HUDEP-2 (cell line): ENCODE results near the gene PLEKHM2.

Source experiments
- DNase-seq, 76 experiments: peaks; one replicate each; lab custom pipeline; 2025; ENCODE audit not compliant: unreplicated experiment in 76 of 76; lab: John Stamatoyannopoulos, UW

Gene PLEKHM2

DNA sequence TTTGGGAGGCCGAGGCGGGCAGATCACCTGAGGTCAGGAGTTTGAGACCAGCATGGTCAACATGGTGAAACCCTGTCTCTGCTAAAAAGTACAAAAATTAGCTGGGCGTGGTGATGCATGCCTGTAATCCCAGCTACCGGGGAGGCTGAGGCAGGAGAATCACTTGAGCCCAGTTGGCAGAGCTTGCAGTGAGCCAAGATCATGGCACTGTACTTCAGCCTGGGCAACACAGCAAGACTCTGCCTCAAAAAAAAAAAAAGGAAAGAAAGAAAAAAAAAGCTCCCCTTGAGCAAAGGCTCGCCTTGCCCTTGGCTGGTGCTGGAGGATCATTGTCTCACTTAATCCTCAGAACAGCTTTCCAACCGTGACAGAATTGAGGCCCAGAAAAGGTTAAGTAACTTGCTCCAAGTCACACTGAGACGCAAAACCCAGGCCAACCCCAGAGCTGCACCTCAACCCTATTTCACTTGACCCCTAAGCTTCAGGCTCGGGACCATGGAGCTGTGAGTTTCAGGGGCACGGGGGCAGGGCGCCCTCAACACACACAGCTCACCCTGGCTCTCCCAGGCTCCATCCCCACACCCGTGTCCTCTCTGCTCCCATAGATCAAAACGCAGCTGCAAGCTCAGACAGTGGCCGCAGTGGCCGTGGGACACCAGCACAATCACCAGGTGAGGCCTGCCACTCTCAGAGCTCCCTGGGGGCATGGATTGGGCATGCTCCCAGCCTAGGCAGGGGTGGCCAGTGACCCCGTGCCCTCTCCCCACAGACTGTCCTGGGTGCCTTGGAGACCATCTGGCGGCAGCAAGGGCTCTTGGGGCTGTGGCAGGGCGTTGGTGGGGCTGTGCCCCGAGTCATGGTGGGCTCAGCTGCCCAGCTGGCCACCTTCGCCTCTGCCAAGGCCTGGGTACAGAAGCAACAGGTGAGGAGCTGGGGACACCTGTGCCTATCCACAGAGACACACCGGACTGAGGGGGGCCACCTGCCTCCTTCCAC is 53.5 kb downstream of the PLEKHM2 start:
- no peak for DNase-seq

DNA sequence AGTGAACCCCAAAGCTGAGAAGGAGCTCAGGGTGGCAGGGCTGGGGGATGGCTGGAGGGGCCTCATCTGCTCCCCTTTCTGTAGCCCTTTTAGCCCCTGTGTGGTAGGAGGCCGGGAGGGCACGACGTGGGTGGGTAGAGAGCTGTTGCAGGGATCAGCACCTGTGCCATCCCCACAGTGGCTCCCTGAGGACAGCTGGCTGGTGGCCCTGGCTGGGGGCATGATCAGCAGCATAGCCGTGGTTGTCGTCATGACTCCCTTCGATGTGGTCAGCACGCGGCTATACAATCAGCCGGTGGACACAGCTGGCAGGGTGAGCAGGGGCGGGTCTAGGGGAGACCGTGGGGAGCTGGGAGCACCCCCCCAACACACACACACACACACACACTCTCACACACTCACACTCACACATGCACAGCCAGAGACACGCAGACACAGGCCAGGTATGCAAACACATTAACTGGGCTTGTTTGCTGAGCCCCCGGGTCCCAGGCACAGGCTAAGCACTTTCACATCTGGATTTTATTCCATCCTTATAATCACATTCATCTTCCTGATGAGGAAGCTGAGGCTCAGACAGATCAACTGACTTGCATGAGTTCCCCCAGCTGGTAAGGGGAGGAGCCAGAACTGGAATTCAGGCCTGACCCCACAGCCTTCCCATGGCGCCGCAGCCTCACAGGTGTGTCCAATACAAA is 54.4 kb downstream of the PLEKHM2 start:
- DNase-seq: no peak

DNA sequence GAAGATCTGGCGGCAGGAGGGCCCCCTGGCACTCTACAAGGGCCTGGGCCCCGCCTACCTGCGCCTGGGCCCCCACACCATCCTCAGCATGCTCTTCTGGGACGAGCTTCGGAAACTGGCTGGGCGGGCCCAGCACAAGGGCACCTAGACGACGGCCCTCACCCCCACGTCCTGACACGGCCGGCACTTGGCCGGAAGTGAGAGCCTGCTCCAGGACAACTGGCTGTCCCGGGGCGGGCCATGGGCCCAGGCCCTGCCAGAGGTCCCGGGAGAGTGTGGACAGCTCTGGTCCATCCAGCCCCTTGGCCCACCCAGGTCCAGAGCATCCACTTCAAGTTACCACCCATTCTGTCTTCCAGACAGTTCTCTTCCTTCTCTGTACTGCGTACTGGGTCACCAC is 55.1 kb downstream of the PLEKHM2 start:
- DNase-seq: no peak

DNA sequence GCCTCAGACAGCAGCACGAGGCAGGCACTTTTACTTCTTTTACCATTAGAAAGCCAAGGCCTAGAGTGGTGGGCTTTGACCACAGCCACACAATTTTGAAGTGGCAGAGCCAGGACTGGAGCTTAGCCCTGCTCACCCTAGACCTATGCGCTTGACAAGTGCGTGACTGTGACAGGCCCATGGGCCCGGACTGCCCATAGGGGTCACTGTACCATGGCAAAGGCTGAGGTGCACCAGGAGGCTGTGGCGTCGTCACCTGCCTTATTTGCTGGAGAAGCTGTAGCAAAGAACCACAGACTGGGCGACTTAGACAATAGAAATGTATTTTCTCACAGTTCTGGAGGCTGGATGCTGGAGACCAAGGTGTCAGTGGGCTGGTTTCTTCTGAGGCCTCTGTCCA is 55.6 kb downstream of the PLEKHM2 start:
- no peak for DNase-seq

DNA sequence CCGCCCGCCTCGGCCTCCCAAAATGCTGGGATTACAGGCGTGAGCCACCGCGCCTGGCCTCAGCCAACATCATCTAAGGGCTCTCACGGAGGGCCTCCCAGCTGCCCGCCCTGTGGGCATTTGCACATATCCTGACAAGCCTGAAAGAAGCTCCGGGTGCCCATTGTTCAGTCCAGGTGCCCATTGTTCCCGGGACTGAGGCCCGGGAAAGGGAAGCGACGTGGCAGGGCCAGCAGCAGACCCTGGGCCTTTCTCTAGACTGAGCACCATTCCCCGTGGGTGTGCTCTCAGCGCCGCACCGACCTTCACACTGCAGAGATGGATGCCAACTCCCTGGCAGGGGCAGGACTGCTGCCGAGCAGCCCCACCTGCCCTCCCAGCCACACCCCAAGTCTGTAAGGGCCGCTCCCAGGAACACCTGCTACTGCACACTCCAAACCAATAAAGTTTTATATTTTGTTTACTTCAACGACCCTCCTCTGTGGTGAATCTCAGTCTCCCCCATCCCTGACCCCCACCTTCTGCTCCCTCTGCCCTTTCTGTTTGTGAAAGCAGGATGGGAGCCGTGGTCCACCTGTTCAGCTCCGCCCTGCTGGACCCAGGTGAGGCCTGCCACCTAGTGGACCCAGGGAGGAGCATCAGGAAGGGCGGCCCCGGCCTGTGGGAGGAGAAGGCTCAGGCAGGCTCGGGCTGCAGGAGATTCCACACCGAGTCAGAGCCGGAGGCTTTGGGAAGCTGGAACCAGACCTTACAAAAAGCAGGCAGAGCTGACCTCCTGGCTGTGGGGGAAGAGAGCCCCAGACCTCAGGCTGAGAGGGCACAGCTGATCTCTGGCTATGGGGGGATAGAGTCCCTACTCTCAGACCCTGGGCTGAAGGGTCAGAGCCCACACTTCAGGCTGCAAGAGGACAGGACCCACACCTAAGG is 57.1 kb downstream of the PLEKHM2 start:
- peak in 58 of 76 experiments; percentile 4 to 68 (median 44) for DNase-seq

DNA sequence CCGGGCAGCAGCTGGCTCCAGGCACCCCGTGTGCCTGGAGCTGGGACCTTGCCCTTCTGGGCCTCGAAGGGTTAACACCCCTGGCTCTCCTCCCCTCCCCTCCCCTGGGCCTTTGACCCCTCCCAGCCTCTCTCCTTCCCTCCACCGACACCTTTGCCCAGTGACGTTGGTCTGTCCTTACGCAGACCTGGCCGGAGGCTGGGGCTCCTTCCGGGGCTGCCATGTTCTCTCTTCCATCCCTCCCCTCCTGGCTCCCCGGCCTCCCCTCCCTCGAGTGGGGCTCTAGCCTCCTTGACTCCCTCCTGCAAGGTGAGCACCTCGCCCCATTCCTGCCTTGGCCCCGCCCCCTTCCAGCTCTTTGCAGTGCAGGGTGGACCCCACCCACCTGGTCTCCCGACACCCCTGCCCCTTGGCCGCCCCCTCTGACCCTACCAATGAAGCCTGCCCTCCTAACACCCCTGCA is 58.2 kb downstream of the PLEKHM2 start, which contains the start of gene TMEM82:
TMEM82 (plus strand) TSS at position 161 of the 463 bp plus-strand sequence; CDS start at position 222, 61 bp downstream.
- no peak for DNase-seq

DNA sequence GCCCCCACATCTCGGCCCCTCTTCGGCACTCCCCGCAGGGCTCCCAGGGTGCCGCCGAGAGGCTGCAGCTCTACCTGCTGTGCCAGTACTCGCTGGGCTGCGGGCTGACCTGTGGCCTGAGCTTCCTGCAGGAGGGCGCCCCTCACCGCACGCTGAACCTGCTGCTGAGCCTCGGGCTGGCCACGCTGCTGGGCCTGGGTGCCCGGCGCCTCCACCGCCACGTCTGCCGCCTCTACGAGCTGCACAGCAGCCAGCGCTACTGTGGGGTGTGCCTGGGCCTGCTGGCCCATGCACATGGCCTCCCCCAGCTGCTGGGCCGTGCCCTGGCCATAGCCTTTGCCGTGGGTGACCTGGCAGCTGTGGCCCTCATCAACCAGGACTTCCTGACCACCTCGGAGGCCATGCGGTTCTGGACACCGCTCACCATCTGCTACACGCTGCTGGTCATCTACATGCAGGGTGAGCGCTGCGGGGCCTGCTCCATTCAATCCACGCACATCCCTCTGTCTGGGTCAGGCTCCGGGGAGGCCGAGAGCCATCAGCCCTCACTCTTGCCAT is 60.1 kb downstream of the PLEKHM2 start:
- DNase-seq: no peak

DNA sequence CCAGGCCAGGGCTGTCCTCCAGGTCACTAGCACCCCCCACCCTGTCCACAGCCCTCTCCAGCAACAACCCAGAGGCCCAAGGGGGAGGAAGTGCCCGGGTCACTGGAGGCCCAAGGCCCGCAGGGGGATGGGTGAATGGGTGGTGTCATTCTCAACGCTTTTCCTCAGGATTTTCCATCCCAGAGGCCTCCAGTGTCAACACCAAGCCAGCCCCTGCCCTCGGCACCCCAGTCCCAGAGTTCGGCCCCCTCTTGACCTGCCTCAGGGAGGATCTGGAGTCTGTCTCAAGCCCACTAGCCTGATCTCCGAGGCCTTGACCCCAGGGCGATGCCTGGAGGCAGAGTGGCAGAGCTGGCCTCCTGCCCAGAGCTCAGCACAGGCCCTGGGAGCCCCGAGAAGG is 63.3 kb downstream of the PLEKHM2 start:
- DNase-seq: no peak

DNA sequence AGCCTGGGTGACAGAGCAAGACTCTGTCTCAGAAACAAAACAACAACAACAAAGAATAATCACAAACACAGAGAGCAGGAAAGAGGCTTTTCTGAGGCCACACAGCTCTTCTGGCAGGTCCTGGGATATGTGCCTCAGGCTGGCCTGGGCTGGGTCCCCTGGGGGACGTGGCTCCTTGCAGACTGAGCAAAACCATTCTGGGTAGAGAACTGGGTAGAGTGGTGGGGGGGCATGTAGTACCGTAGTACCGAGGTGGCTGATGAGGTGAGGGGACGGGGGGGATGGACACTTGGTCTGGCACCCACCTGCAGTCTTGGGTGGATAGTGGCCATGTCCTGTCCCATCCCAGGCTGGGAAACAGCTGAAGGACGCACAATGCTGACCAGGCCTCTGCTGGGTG is 64.1 kb downstream of the PLEKHM2 start:
- DNase-seq: no peak

DNA sequence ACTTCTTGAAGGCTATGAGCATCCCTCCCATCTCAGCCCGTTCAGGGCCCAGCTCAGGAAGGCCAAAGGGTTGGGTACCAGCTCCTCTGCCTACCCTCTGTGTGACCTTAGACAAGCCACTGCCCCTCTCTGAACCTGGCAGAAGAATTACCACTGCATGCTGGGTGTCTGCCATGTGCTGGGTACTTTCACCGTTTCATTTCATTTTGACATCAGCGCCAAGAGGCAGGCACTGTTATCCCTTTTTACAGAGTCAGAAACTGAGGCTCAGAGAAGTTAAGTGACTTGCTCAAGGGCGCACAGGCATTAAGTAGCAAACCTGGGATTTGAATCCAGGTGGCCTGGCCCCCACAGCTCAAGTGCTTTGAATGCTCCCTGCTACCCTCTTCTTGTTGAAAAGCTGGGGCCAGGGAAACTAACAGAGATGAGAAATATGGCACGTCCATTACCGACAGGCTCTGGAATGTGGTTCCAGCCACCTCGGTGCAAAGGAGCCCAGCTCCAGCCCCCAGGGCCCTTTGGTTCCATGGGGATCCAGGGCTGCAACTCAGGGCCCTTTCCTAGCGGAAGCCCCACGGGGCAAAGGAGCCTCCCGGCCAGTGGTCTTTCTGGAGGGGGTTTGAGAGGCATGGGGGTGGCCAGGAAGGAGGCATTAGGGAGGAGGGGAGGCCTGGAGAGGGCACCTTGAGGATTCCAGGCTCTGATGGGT is 64.7 kb downstream of the PLEKHM2 start:
- no peak for DNase-seq

DNA sequence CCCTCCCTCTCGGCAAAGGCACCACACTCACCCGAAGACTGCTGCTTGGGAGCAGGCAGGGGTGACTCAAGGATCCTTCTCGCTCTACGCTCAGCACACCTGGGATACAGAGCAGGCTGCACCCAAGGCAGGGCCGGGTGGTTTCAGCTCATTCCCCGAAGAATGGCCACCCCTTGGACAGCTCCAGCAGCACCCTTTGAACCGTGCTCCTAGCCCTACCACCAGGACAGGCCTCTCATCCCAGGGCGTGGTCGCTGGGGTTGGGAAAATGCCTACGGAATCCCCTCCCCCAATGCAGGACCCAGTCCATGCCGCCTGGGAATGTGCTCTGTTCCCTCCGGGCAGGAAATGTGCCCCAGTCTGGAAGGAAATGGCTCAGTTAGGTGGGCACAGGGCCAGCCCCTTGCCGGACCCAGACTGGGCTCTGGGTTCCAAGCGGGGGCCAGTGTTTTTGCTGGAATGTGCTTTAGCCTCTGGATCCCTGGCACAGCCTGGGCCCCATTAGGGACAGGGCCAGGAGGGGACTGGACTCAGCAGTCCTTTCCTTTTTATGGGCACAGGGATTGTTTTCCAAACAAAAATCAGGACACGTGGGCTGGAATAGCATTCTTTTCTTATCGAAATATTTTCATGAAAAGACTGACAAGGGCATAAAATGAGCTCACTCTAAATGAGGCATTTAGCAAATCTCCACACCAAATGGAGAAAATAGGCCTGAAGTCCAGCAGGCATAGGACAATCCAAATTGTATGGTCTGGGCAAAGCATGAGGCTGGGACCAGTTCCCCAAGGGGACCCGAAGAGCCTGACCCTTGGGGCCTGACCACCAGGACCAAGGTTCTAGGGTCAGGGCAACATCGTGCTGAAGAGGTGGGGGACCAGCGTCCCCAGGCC is 65.5 kb downstream of the PLEKHM2 start:
- DNase-seq: no peak

DNA sequence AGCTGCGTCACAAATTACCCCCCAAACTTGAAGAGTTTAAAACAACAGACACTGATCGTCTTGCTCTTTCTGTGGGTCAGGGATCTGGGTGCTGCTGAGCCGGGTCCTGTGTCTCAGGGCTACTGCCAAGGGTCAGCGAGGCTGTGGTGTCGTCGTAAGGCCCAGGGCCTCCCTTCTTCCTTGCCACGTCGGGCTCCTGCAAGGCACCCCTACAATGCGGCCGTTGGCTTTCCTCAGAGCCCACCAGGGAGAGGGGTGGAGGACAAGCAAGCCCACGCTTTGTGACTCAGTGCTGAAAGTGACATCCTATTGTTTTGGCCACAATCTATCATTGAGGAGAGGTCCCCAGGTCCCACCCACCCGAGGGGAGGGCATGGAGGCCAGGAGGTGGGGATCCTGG is 66.8 kb downstream of the PLEKHM2 start:
- no peak for DNase-seq

DNA sequence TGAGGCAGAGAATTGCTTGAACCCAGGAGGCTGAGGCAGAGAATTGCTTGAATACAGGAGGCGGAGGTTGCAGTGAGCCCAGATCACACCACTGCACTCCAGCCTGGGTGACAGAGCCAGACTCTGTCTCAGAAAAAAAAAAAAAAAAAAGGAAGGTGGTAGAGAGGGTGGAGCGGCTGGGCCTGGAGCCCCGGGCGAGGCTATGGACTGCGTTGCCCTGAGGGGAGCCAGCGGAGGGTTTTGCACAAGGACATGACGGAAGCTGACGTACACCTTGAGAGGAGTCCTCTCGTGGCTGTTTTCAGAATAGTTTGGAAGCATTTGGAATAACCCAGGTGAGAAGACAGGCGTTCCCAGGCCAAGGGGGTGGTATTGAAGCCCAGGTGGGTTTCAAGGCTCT is 67.6 kb downstream of the PLEKHM2 start:
- DNase-seq: no peak

DNA sequence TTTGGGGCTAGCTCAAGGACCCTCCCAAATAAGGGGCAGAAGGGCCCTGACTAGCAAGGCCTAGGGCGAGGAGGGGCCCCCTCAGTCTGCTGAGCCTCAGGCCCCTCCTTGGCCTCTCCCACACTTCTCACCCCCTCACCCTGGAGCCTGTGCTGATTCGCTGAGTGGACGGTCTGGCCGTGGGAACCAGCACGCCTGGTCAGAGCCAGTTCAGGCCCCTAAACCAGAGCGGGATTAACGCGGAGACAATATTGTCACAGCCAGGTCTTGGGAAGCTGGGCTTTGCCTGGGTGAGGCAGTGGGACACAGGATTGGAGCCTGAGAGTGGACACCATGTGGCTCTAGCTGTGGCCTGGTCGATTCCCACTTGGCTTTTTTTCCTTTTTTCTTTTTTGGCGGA is 69.7 kb downstream of the PLEKHM2 start:
- DNase-seq: no peak

DNA sequence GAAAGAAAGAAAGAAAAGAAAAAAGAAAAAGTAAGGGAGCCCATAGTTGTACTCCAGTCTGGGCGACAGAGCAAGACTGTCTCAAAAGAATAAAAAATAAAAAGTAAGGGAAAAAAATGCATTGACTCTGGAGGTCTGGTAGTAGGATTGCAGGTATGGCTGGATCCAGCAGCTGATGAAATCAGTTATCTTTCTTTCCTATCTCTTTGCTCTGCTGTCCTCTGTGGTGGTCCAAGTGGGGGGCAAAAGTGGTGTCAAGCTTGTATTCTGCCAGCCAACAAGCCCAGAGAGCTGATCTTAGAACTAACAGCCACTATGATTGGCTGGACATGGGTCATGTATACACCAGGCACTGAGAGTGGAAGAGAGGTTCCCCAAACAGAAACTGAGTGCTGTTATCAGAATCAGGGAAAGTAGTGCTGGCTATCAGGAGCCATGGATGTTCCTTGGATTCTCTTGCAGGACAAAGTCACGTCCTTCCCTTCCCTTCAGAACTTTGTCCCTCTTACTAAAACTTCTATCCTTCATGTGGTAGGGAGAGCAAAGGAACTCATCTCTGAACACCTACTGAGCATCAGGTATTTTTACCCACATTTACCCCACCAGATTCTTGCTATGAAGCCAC is 71.0 kb downstream of the PLEKHM2 start:
- no peak for DNase-seq

DNA sequence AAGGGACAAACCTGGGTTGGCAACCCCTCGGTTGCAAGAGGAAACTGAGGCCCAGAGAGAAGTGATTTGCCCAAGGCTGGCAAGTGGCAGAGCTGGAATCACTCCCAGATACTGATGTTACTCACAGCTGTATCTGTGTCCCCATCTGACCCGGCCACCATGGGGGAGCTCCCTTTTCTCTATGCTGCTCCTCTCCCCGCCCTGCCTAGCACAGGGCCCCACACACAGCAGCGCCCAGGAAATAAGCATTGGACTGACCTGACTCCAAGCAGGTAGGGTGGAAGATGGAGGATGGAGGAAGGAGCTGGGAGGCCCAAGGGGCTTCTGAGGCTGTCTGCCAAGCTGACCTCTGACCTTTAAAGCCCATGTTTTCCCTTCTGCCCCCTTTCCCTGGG is 71.5 kb downstream of the PLEKHM2 start:
- DNase-seq: peak in 36 of 76 experiments; percentile 4 to 54 (median 25)

DNA sequence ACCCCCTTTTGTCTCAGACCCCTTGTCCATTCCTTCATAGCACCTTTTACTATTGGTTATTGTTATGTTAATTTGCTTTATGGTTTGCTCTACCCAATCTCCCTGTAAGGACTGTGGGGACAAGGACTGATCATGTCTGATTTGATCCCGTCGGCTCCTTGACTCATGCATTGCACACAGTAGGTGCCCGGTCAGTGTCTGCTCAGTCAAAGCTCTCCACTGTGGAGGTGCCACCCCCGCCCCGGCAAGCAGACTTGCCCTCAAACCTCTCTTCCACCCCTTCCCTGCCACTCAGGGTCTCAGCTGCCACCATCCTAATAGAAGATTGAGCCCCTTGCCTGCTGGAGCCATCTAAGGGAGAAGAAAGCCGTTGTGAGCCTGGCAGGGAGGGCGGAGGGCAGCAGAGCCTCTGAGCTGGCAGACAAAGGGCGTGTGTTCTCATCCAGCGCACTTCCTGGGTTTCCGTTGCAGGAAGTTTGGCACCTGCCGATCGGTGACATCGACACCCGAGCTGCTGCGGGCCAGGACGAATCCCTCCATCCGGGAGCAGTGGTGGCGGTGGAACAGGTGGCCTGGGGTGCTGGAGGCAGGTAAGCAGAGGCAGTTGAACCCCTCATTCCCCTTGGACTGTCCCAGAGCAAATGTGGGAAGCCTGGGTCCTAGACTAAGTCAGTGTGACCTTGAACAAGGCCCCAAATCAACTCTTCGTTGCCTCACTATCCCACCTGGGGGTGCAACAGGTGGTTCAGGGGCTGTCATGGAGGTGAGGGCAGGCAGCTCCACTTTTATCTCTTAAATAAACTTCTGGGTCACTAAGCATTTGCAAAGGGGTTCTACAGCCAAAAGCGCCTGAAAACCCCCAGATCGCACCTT is 72.3 kb downstream of the PLEKHM2 start:
- no peak for DNase-seq
